Neural cell (in vitro differentiated cells): ENCODE results near the gene PIK3R1. TPM values are rescaled to one million over a fixed set of nuclear protein-coding genes. Genes with fewer than 3 reads are reported as not detected.

Experiments used
- H2AFZ ChIP-seq: fragments of 200-600, 300-800 bp; sonication (generic), shearing (Covaris generic); 2 replicates; pipeline ENCODE4 v1.6.0; 2014; ENCODE audit warnings: low read depth, mild to moderate bottlenecking, antibody characterized with exemption, low read length, moderate library complexity
- H3F3A ChIP-seq: fragments of 200-600 bp; shearing (Covaris generic); 2 replicates; pipeline ENCODE4 v1.6.1; 2016; ENCODE audit warnings: mild to moderate bottlenecking, moderate library complexity, mixed read lengths, antibody characterized with exemption, low read length; ENCODE audit not compliant: insufficient read depth, poor library complexity, severe bottlenecking
- H3K27ac ChIP-seq: fragments of 200-600, 300-800 bp; sonication (generic), shearing (Covaris generic); 2 replicates; pipeline ENCODE4 v1.5.1; 2014; ENCODE audit warnings: mild to moderate bottlenecking, low read length, moderate library complexity
- H3K27me3 ChIP-seq: fragments of 300-800, 200-600 bp; sonication (generic), shearing (Covaris generic); 2 replicates; pipeline ENCODE4 v1.6.0; 2014; ENCODE audit warnings: mild to moderate bottlenecking, low read depth, low read length, moderate library complexity; ENCODE audit not compliant: insufficient read depth
- H3K36me3 ChIP-seq: fragments of 300-800, 200-600 bp; sonication (generic), shearing (Covaris generic); 2 replicates; pipeline ENCODE4 v1.5.1; 2014; ENCODE audit warnings: mild to moderate bottlenecking, antibody characterized with exemption, low read length, moderate library complexity; ENCODE audit not compliant: insufficient read depth
- H3K4me2 ChIP-seq: fragments of 300-800, 200-600 bp; sonication (generic), shearing (Covaris generic); 2 replicates; pipeline ENCODE4 v1.6.0; 2014; ENCODE audit warnings: mild to moderate bottlenecking, low read length
- H3K4me3 ChIP-seq: fragments of 300-800, 200-600 bp; sonication (generic), shearing (Covaris generic); 2 replicates; pipeline ENCODE4 v1.5.1; 2014; ENCODE audit warnings: mild to moderate bottlenecking, low read length, moderate library complexity
- H3K79me2 ChIP-seq: fragments of 200-600 bp; shearing (Covaris generic); replicated peaks from 2 replicates; pipeline ENCODE4 v1.6.0; 2014; ENCODE audit warnings: mild to moderate bottlenecking, low read length, moderate library complexity; ENCODE audit not compliant: insufficient read depth
- H3K9ac ChIP-seq: fragments of 300-800, 200-600 bp; sonication (generic), shearing (Covaris generic); 2 replicates; pipeline ENCODE4 v1.6.1; 2016; ENCODE audit warnings: mild to moderate bottlenecking, low read length, mixed read lengths
- H3K9me2 ChIP-seq: fragments of 200-600 bp; shearing (Covaris generic); 2 replicates; pipeline ENCODE4 v1.6.1; 2016; ENCODE audit warnings: mild to moderate bottlenecking, low read length, mixed read lengths; ENCODE audit not compliant: insufficient read depth
- H3K9me3 ChIP-seq: fragments of 200-600, 300-800 bp; sonication (generic), shearing (Covaris generic); 2 replicates; pipeline ENCODE4 v1.6.1; 2016; ENCODE audit warnings: mild to moderate bottlenecking, mixed run types, low read length, moderate library complexity, mixed read lengths
- H4K20me1 ChIP-seq: fragments of 200-600 bp; shearing (Covaris generic); 2 replicates; pipeline ENCODE4 v1.6.1; 2016; ENCODE audit warnings: mild to moderate bottlenecking, mixed run types; ENCODE audit not compliant: insufficient read depth
- EP300 ChIP-seq: fragments of 450-650 bp; conservative IDR thresholded peaks from 2 replicates; pipeline ENCODE4 v1.6.1; 2014; ENCODE audit warnings: antibody characterized with exemption, mild to moderate bottlenecking, moderate library complexity; ENCODE audit not compliant: poor library complexity, severe bottlenecking
- MXI1 ChIP-seq: fragments of 450-650 bp; conservative IDR thresholded peaks from 2 replicates; pipeline ENCODE4 v1.6.1; 2014; ENCODE audit warnings: antibody characterized with exemption, mild to moderate bottlenecking; ENCODE audit not compliant: poor library complexity, severe bottlenecking
- POLR2AphosphoS5 ChIP-seq: IDR thresholded peaks from 2 replicates; pipeline ENCODE4 v1.6.1; 2012
- RAD21 ChIP-seq: fragments of 450-650 bp; conservative IDR thresholded peaks from 2 replicates; pipeline ENCODE4 v1.6.1; 2014; ENCODE audit warnings: antibody characterized with exemption, mild to moderate bottlenecking, moderate library complexity
- SMC3 ChIP-seq: fragments of 450-650 bp; conservative IDR thresholded peaks from 2 replicates; pipeline ENCODE4 v1.6.1; 2014; ENCODE audit warnings: antibody characterized with exemption, mild to moderate bottlenecking, moderate library complexity; ENCODE audit not compliant: poor library complexity
- TAF1 ChIP-seq: IDR thresholded peaks from 2 replicates; pipeline ENCODE4 v1.6.1; 2012; ENCODE audit warnings: low read depth
- polyA plus RNA-seq: library from polyadenylated mRNA; depleted of rRNA; stranded (reverse); fragments of >200 nt; gene quantifications from 2 replicates; pipeline ENCODE4 v1.2.3, GENCODE V29; 2014
- TF ChIP-seq, protein P1 (sequence below): fragments of 450-650 bp; IDR thresholded peaks from 2 replicates; pipeline ENCODE4 v1.5.1; 2014; ENCODE audit warnings: antibody characterized with exemption, mild to moderate bottlenecking, moderate library complexity; ENCODE audit not compliant: poor library complexity, severe bottlenecking
- TF ChIP-seq, protein P2 (sequence below): IDR thresholded peaks from 2 replicates; pipeline ENCODE4 v1.6.1; 2012; ENCODE audit warnings: borderline replicate concordance

The PIK3R1 gene
- polyA plus RNA-seq, 1 donor from 2014 or later, result 41.9 TPM

- H3K9me3 ChIP-seq, result no peaks in the 10 kb centered on the region
These were observed 35.2 kb upstream of the PIK3R1 start for GRCh38 chr5:68180121-68181038.

GRCh38 chr5:68181039-68181599 is 34.4 kb upstream of the PIK3R1 start:
- TF ChIP-seq TAF1 (no peak), SMC3 (no peak), MXI1 (no peak), RAD21 (no peak), POLR2AphosphoS5 (no peak), EP300 (no peak)
- TF ChIP-seq, protein P1, sequence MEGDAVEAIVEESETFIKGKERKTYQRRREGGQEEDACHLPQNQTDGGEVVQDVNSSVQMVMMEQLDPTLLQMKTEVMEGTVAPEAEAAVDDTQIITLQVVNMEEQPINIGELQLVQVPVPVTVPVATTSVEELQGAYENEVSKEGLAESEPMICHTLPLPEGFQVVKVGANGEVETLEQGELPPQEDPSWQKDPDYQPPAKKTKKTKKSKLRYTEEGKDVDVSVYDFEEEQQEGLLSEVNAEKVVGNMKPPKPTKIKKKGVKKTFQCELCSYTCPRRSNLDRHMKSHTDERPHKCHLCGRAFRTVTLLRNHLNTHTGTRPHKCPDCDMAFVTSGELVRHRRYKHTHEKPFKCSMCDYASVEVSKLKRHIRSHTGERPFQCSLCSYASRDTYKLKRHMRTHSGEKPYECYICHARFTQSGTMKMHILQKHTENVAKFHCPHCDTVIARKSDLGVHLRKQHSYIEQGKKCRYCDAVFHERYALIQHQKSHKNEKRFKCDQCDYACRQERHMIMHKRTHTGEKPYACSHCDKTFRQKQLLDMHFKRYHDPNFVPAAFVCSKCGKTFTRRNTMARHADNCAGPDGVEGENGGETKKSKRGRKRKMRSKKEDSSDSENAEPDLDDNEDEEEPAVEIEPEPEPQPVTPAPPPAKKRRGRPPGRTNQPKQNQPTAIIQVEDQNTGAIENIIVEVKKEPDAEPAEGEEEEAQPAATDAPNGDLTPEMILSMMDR, result no peak
- Histone ChIP-seq H3K27ac (no peak overlapping the region), H3K4me3 (no peak overlapping the region), H3K36me3 (no peaks in the 10 kb centered on the region), H3K9ac (no peak overlapping the region), H3K27me3 (no peaks in the 10 kb centered on the region), H2AFZ (no peak overlapping the region), H3K79me2 (no peaks in the 10 kb centered on the region), H4K20me1 (no peaks in the 10 kb centered on the region), H3K4me2 (no peak overlapping the region), H3F3A (no peaks in the 10 kb centered on the region), H3K9me3 (no peaks in the 10 kb centered on the region), H3K9me2 (no peaks in the 10 kb centered on the region)

More at GRCh38 chr5:68180121-68181038, 35.2 kb upstream of the PIK3R1 start:
- Histone ChIP-seq H3F3A (no peaks in the 10 kb centered on the region), H3K9ac (no peak overlapping the region), H3K27ac (no peak overlapping the region), H3K9me2 (no peaks in the 10 kb centered on the region), H4K20me1 (no peaks in the 10 kb centered on the region), H3K36me3 (no peaks in the 10 kb centered on the region), H3K4me2 (no peak overlapping the region), H2AFZ (no peak overlapping the region), H3K4me3 (no peak overlapping the region), H3K79me2 (no peaks in the 10 kb centered on the region), H3K27me3 (no peaks in the 10 kb centered on the region)
- TF ChIP-seq MXI1, result no peak
- no peak for TF ChIP-seq EP300
- TF ChIP-seq, protein P2, sequence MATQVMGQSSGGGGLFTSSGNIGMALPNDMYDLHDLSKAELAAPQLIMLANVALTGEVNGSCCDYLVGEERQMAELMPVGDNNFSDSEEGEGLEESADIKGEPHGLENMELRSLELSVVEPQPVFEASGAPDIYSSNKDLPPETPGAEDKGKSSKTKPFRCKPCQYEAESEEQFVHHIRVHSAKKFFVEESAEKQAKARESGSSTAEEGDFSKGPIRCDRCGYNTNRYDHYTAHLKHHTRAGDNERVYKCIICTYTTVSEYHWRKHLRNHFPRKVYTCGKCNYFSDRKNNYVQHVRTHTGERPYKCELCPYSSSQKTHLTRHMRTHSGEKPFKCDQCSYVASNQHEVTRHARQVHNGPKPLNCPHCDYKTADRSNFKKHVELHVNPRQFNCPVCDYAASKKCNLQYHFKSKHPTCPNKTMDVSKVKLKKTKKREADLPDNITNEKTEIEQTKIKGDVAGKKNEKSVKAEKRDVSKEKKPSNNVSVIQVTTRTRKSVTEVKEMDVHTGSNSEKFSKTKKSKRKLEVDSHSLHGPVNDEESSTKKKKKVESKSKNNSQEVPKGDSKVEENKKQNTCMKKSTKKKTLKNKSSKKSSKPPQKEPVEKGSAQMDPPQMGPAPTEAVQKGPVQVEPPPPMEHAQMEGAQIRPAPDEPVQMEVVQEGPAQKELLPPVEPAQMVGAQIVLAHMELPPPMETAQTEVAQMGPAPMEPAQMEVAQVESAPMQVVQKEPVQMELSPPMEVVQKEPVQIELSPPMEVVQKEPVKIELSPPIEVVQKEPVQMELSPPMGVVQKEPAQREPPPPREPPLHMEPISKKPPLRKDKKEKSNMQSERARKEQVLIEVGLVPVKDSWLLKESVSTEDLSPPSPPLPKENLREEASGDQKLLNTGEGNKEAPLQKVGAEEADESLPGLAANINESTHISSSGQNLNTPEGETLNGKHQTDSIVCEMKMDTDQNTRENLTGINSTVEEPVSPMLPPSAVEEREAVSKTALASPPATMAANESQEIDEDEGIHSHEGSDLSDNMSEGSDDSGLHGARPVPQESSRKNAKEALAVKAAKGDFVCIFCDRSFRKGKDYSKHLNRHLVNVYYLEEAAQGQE, result no peak
